ENCODE results near the gene LYPD8.

Gene LYPD8

DNA sequence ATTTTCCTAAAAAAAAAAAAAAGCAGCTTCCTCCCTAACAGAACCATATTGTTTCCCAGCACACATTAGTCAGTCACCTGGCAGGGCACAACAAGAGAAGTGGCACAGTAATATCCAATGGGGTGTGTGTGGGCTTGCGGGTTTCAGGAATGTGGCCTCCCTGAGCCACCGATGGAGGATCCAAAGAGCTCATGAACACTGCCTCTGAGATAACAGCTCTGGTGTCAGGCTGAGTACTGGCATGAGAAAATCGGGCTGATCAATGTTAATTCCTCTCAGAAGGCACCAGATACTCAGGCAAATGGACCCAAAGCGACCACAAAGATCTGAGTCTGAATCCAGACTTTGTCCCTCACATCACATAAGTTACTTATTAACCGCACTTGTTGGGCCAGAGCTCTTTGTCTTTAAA is 2.2 kb upstream of the LYPD8 start:
- no peak for DNase-seq (ENCODE audit: low read depth in 2 of 2)

DNA sequence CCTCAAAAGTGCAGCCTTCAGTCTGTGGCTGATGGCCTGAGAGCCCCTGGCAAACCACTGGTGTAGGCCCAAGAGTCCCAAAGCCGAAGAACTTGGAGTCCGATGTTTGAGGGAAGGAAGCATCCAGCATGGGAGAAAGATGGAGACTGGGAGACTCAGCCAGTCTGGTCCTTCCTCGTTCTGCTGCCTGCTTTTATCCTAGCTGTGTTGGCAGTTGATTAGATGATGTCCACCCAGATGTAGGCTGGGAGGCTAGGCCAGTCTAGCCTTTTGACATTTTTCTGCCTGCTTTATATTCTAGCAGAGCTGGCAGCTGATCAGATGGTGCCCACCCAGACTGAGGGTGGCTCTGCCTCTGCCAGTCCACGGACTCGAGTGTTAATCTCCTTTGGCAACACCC is 1.1 kb upstream of the LYPD8 start:
- DNase-seq (ENCODE audit: low read depth in 2 of 2) = no peak

DNA sequence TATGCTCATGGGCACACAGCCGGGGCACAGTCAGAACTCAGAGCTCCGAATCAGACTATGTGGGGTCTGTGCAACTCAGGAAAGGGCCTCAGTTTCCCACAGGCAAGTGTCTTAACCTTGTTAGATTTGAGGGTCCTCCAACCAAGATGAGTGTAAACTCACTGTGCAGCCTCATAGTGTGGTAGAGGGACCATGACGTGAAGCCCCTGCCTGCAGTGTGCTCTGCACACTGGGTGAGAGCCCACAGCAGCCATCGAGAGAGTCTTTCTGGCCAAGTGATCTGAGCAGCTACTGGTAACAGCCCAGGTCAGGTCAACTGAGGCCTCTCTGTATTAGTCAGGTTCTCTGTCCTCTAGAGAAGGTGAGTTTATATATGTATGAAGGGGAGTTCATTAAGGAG is 592 bp upstream of the LYPD8 start:
- DNase-seq (ENCODE audit: low read depth in 2 of 2) = no peak

DNA sequence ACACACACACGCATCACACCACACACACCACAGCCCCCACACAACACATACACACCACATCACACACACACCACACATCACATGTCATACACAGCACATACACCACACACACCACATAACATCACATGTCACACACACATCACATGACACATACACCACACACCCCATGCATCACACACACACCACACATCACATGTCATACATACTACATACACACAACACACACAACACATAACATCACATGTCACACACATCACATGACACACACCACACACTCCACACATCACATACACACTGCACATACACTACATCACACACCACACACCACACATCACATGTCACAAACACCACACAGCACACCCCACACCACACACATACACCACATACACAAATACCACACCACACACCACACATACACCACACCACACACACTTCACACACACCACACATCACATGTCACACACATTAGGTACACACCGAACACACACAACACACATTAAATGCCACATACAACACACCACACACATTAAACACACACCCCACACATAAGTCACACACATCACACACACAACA is 1.8 kb downstream of the LYPD8 start:
- DNase-seq (ENCODE audit: low read depth in 2 of 2) = no peak

DNA sequence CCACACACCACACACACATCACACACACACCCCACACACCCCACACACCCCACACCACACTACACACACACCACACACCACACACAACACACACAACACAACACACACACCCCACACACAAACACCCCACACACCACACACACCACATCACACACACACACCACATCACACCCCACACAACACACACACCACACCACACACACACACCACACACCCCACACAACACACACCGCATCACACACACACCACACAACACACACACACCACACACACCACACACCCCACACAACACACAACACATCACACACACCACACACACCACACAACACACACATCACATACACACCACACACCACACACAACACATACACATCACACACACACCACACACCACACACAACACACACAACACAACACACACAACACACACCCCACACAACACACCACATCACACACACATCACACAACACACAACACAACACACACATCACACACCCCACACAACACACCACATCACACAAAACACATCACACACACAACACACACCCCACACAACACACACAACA is 2.4 kb downstream of the LYPD8 start:
- DNase-seq (ENCODE audit: low read depth in 2 of 2) = no peak

DNA sequence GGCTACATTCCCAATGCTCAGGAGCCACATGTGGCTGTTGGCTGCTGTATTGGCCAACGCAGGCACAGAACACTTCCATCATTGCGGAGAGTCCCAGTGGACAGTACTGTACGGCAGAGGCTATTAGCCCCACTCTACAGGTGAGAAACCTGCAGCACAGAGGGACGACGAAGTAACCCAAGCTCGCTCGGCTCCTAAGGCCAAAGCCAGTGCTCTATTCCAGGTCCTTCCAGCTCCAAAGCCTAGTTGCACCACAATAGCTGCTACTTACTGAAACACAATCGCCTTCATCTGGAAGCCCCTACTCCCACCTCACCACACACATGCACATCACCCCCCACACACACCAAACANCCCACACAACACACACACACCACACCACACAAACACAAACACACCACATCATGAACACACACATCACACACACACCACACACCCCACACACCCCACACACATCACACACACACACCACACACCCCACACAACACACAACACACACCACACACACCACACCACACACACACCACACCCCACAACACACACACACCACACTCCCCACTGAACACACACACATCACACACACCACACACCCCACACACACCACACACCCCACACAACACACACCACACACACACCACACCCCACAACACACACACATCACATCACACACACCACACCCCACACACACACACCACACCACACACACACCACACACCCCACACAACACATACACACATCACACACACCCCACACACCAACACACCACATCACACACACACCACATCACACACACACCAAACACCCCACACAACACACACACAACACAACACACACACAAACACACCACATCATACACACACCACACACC is 3.2 kb downstream of the LYPD8 start:
- DNase-seq (ENCODE audit: low read depth in 2 of 2) = no peak

DNA sequence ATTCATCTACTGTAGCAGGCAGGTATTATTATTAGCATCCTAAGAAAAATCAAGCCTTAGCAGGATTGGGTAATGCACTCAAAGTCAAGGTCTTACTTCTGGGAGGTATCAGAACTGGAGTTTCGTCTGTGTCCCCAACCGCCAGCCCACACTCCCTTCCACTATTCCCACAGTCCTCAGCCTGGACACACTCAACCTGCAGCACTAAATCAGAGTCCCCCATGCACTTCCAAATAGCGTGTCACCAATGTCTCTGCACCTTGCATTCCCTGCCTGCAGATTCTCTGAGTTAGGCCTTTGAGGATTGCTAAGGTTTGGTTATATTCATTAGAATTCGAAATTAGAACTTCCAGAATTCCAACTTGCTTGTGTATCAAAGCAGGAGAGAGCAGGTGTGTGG is 3.9 kb downstream of the LYPD8 start:
- DNase-seq (ENCODE audit: low read depth in 2 of 2) = no peak

DNA sequence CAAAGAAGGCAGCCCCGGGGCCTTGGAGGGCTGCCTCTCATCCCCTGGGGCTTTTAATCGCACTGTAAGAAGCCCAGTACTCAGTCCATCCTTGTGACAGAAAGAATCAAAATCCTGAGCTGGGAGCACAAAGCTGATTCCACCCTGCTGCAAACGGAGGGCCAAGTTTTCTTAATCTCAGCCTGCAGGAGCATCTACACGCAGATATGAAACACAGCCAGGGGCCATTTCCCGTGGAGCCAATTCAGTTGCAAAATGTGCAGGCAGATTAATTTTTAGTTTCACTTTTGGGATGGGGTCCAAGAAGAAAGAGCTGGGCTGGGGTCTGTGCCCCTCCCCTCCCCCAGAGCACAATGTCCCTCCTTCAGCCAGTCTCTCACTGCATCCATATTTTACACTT is 4.4 kb downstream of the LYPD8 start:
- DNase-seq (ENCODE audit: low read depth in 2 of 2) = no peak

DNA sequence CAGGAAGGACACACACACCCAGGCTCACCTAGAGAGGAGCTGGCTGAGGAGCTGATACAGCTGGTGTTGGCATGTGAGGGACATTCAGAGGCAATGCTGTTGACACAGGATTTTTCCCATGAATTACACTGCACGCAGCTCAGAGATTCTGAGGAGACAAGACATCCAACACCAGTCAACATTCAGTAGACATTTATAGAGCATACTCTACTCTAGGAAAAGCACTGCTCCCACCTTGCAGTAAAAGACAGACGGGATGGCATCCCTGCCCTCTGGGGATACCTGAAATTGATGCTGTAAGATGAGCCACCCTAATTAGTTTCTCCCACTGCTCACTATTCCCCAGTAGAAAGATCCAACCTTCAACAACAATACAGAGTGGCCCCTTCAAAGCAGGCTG is 5.1 kb downstream of the LYPD8 start:
- no peak for DNase-seq (ENCODE audit: low read depth in 2 of 2)

DNA sequence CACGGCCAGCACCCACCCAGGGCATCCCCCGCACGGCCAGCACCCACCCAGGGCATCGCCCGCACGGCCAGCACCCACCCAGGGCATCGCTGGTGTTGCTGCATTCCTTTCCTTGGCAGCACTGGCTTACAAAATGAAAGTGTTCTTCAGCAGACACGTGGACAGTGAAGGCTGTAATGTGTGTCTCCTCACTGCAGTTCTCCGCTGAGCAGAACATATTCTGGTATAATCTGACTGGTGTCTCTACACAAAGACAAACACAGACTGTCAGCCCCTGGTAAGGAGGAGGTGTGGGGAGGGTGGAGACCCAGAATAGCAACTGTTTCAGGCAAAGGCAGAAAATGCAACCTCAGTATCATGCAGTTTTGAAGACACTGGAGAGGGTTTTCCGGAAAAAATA is 7.3 kb downstream of the LYPD8 start:
- DNase-seq (ENCODE audit: low read depth in 2 of 2) = no peak

DNA sequence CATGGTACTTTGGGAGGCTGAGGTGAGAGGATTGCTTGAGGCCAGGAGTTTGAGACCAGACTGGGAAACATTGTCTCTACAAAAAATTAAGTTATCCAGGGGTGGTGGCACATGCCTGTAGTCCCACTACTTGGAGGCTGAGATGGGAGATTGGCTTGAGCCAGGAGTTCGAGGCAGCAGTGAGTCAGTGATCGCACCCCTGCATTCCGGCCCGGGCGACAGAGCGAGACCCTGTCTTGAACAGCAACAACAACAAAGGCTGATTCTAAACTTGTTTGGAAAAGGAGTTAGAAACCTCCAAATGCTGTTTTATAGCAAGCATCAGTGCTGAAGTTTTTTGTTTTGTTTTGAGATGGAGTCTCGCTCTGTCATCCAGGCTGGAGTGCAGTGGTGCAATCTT is 14.7 kb downstream of the LYPD8 start:
- DNase-seq (ENCODE audit: low read depth in 2 of 2) = no peak

DNA sequence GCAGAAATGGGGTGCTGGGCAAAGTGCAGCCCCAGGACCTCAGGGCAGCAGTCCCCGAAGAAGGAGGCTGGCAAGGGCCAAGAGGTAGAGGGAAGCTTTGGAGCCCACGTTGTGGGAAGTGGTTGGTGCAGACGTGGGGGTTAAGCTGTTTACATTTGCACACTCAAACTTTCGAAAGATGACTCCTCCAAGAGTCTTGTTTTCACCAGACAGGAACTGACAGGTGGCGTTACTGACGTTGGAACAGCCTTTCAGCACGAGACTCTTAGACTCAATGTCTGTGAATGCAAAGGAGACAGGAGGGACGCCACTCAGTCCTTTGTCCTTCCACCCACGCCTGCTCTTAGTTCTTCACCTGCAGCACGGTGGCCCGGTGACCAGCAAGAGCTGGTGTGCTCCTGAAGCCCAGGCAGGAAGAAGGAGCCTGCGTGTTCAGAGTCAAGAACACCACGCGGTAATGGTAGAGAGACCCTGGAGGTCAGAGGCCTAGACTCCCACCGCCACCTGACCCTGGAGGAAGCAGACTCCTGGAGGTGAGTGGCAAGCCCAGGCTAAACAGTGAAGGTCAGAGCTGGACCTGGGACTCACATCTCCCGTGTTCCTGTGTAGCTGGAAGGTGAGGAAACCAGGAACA is 15.9 kb downstream of the LYPD8 start:
- no peak for DNase-seq (ENCODE audit: low read depth in 2 of 2)

DNA sequence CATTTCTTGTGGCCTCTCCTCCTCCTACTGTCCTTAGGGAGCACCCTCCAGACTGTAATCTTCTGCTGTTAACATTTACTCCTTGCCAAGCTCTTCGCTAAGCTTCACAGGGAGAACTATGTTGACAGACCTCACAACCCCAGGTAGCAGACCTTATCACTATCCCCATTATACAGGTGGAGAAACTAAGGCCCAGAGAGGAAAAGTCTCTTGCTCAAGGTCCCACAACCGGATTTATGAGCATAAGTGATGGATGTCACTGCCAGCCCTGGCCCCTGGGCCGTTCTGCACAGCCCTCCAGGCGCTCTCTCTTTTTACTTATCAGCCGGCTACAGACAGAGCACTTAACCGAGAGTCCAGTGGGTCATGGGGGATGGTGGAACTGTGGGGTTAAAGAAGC is 18.1 kb downstream of the LYPD8 start:
- no peak for DNase-seq (ENCODE audit: low read depth in 2 of 2)

DNA sequence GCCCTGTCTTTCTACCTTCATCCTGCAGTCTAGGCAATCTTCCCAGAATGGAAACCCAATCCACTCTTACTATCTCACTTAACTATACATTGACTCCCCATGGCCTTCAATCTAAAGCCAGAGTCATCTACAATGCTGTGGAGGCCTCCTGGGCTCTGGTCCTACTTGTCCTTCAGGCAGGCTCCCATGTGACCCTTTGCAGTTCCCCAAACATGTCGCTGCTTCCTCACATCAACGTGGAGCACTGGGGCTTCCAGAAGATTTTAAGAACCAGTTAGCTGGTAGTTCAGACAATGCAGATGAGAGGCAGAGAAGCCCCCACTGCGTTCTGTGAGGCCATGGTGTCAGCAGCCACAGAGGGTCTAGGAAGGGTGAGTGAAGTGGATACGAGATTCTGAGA is 18.6 kb downstream of the LYPD8 start:
- no peak for DNase-seq (ENCODE audit: low read depth in 2 of 2)

DNA sequence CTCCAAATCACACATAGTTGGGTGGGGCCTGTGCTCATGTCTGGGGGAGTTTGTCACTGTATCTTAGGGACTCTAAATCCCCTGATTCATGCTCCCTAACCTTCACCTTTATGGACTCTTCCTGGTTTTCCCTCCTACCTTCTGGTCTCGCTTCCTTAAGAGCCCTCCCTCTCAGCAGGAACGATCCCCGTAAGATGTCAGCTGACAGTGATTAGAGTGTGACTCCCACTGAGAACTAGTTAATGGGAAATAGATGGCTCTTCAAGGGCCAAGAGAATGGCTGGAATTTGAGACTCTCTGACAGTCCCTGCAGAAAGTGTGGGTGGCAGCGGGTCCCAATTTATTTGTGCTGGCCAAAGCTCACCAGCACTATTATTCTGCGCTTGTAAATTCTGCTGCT is 22.0 kb downstream of the LYPD8 start:
- DNase-seq (ENCODE audit: low read depth in 2 of 2) = no peak

DNA sequence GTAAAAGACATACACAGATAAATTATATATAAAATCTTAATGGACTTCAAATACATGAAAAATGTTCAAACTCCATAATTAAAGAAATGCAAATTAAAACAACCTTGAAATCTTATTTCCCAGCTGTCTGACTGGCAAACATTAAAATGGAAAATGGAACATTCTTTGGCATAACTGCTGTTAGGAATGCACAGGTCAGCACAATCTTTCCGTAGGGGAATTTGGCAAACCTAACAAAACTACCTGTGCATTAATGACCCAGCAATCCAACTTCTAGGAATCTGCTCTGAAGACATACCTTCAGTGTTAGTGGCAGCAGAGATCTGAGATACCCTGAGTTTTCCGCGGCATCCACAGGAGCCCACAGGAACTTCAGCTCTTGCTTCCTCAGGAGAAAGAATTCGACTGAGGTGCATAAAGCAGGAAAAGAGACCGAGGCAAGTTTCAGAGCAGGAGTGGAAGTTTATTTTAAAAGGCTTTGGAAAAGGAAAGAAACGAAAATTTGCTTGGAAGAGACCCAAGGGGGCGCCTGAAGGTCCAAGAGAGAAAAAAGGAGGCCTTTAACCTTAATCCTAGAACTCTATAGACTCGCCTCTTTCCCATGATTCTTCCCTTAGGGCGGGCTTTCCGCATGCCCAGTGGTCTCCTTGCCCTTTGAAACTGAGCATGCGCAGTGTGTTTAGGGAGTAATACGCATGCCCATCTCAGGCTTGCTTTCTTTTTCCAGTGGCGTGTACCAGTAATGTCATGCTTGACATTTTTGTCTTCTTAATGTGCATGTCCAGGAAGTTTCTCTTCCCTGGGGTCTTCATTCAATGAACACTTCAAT is 24.8 kb downstream of the LYPD8 start:
- DNase-seq (ENCODE audit: low read depth in 2 of 2) = no peak

DNA sequence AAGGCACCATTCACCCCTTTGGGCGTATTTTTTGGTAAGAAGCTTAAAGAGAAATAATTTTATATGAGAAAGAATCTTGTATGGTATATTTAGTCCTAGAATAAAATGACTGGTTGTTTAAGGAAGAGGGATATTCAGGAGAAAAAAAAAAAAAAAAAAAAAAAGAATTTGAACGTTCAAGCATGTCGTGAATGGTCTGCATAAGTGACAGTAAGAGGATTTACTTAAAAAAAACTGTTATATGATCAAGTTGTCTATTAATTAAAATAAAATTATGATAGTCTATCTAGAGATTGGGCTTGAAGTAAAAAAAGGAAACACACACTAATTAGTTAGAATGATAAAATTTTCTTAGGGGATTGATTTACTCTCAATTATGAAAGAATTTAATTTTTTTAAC is 41.3 kb downstream of the LYPD8 start:
- DNase-seq (ENCODE audit: low read depth in 2 of 2) = no peak

DNA sequence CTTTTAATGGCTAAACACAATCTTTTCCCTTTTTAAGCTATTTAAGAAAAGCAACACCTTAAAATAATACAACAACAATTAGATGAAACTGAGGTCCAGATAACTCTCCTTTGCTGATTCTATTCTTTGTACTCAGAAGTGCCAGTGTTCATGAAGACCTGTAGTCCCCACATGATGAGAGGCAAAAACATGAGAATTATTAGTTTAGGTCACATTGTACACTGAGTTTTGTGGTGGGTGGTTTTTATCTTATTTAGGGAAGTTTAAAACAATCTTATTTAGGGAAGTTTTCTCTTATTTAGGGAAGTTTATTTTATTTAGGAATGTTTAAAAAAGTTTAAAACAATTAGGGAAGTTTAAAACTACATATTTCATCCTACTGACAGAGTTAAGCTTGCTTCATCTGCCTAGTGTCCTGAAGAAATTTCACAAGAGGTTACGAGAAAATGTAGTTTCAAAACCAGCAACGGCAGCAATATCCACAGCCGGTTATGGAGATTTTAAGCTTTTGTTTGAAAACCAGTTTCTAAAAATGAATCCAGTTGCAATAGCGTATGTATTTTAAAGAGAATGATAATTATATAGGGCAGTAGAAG is 45.2 kb downstream of the LYPD8 start:
- no peak for DNase-seq (ENCODE audit: low read depth in 2 of 2)

DNA sequence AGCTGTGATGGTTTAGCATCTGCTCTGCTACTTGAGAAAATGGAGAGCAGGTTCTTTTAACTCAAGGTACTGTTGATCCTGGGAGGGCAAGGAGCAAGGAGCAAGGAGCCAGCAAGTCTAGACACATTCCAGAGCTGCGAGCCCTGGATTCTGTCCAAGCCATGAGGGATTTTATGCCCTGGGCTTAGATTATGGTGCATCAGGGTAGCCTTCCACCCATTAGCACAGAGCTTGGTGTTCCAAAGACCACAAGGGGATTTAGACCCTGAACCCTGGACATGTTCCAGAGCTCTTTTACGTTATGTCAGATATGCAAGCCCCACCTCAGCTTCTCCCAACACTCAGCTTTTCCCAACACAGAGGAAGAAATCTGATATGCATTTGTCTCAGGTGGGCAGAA is 51.0 kb downstream of the LYPD8 start:
- no peak for DNase-seq (ENCODE audit: low read depth in 2 of 2)

DNA sequence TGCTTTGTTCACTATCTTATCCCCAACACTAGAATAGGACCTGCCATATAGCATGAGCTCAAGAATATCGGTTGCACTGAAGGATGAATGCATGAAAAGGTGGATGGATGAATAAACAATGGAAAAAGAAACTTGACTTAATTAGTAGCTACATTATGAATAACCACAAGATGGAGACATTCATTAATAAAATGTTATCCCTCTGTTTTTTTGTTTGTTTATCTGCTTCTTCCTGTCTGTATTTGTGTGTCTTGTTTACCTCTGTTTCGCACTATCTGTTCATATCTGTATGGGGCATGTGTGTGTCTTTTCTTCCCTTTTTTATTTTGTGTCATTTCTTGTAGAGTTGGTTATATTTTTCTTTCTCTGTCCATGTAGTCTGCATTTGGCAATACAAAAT is 51.9 kb downstream of the LYPD8 start:
- DNase-seq (ENCODE audit: low read depth in 2 of 2) = no peak

DNA sequence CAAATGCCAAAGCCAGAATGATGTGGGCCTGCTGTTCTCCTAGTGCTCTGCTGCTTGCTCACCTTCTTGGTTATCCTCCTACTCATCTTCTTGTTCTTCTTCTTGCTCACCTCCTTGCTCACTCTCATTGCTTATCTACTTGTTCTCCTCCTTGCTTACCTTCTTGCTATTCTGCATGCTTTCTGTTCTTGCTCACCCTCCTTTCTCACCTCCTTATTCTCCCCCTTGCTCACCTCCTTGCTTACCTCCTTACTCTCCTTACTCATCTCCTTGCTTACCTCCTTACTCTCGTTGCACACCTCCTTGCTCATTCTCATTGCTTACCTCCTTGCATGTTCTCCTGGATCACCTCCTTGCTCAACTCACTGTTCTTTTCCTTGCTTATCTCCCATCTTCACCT is 52.8 kb downstream of the LYPD8 start, which contains the start of gene OR14I1:
OR14I1 (minus strand) TSS at position 53 of the 400 bp plus-strand sequence.
- DNase-seq (ENCODE audit: low read depth in 2 of 2) = no peak

DNA sequence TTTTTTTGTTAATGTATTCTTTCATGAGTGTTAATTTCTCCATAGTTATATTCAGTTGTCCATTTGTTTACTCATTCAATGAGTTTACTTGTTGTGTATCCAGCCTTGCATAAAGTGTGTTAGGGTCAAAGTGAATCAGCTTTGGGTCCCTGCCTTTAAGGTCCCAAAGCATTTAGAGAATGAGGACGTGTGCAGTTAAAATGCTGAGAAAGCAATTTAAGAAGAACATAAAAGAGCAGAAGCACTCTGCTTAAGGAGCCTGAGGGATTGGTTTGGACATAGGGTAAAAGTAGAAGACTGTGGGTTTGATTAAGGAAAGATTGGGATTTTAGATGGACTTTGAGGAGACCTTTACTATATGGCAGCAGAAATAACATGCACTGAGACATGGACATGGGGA is 56.5 kb downstream of the LYPD8 start:
- no peak for DNase-seq (ENCODE audit: low read depth in 2 of 2)
